ENCODE data around the gene LEPROT.

Gene LEPROT

DNA sequence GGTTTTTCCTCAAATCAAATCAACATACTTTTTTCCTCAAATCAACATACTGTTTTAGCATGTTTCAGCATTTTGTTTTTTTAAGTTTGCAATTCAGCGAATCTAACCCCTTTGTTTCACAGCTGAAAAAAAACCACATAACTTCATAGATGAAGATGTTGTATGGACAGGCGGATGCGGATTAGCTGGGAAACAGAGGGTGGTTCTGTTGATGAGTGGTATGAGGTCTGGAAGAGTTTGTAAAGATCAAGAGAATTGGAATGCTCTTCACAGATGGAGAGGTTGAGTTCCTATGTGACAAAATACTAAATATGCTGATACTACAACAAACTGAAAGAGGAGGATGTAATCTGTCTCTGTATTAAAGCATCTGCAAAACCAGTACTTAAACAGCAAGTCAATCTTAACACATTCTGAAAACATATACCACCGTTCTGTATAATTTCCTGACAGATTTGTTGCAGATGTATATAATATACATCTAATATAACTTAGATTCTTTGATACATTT, 10.6 kb upstream of the LEPROT start:
- no peak overlapping the region for H3K4me2 ChIP-seq (ENCODE audit: low read length)
- H3K9ac ChIP-seq: no peak overlapping the region
- no peaks in the 10 kb centered on the region for H3K79me2 ChIP-seq
- no peak overlapping the region for H3K4me3 ChIP-seq (ENCODE audit: low read depth, low read length)
- no peaks in the 10 kb centered on the region for H3K36me3 ChIP-seq (ENCODE audit: control insufficient read depth, insufficient read depth, low read length)
- TF ChIP-seq, protein P1, sequence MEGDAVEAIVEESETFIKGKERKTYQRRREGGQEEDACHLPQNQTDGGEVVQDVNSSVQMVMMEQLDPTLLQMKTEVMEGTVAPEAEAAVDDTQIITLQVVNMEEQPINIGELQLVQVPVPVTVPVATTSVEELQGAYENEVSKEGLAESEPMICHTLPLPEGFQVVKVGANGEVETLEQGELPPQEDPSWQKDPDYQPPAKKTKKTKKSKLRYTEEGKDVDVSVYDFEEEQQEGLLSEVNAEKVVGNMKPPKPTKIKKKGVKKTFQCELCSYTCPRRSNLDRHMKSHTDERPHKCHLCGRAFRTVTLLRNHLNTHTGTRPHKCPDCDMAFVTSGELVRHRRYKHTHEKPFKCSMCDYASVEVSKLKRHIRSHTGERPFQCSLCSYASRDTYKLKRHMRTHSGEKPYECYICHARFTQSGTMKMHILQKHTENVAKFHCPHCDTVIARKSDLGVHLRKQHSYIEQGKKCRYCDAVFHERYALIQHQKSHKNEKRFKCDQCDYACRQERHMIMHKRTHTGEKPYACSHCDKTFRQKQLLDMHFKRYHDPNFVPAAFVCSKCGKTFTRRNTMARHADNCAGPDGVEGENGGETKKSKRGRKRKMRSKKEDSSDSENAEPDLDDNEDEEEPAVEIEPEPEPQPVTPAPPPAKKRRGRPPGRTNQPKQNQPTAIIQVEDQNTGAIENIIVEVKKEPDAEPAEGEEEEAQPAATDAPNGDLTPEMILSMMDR (IDR thresholded peaks at IDR 0.05): no peak
- no peaks in the 10 kb centered on the region for H3K9me3 ChIP-seq (ENCODE audit: control insufficient read depth, low read length)
- H3K27ac ChIP-seq: no peak overlapping the region
- H3K4me1 ChIP-seq: no peaks in the 10 kb centered on the region
- H2AFZ ChIP-seq: no peak overlapping the region
- H3K27me3 ChIP-seq (ENCODE audit: control insufficient read depth, insufficient read depth, low read length): no peaks in the 10 kb centered on the region

DNA sequence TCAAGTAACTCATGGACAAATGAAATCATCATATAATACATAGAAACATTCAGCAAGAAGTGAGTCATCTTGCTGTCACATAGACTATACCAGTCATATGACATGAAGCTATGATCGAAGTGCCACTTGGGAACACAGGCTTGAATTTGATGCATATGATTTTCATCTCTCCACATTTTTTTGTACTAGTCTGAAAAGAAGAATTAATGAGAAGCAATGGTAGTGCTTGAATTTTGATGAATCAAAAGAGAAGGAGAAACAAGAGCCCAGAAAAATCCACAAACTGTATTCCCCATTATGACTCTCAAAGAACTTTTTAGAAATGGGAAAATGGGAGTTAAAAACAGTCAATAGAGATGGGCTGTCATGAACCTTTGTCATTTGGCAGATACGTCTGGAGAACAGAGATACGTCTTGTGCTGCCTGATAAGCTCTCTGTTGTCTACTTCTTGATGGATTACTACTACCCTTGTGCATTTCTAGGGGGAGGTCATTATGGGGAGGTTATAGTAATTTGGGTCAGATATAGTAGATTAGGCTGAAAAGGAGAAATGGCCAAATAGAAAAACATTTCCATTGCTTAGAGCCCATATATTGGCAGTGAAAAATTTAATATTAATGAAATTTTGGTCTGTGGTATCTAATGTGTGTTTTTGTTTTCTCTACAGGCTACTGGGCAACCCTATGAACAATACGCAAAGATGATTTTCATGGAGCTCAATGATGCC, 8.0 kb upstream of the LEPROT start:
- Histone ChIP-seq H2AFZ (no peak overlapping the region), H3K4me3 (ENCODE audit: low read depth, low read length) (no peak overlapping the region), H3K4me2 (ENCODE audit: low read length) (no peak overlapping the region), H3K9ac (no peak overlapping the region), H3K36me3 (ENCODE audit: control insufficient read depth, insufficient read depth, low read length) (no peaks in the 10 kb centered on the region), H3K27ac (no peak overlapping the region), H3K9me3 (ENCODE audit: control insufficient read depth, low read length) (no peaks in the 10 kb centered on the region), H3K79me2 (no peaks in the 10 kb centered on the region), H3K27me3 (ENCODE audit: control insufficient read depth, insufficient read depth, low read length) (no peaks in the 10 kb centered on the region), H3K4me1 (no peaks in the 10 kb centered on the region)
- TF ChIP-seq, protein P1 (IDR thresholded peaks at IDR 0.05): no peak

DNA sequence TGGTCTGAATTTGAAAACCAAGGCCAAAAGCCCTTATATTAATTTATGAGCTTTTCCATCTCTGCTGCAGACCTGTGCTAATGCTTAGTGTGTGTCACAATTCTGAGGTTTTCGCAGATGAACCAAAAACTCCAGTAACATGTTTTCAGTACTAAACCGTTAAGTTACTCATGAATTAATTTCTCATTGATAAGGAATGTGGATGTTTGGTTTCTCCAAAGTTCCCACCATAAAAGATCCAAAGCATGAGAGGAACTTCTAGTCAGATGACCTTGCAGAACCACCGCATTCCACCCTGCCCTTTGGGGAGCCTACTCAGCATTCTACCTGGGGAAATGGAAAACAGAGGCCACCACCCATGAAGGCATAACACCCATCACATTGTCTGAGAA, 7.5 kb upstream of the LEPROT start:
- Histone ChIP-seq H3K4me1 (no peaks in the 10 kb centered on the region), H3K9me3 (ENCODE audit: control insufficient read depth, low read length) (no peaks in the 10 kb centered on the region), H3K4me2 (ENCODE audit: low read length) (no peak overlapping the region), H3K4me3 (ENCODE audit: low read depth, low read length) (no peak overlapping the region), H3K9ac (no peak overlapping the region), H3K36me3 (ENCODE audit: control insufficient read depth, insufficient read depth, low read length) (no peaks in the 10 kb centered on the region), H3K27ac (no peak overlapping the region), H2AFZ (no peak overlapping the region), H3K79me2 (no peaks in the 10 kb centered on the region), H3K27me3 (ENCODE audit: control insufficient read depth, insufficient read depth, low read length) (no peaks in the 10 kb centered on the region)
- TF ChIP-seq, protein P1 (IDR thresholded peaks at IDR 0.05): no peak

DNA sequence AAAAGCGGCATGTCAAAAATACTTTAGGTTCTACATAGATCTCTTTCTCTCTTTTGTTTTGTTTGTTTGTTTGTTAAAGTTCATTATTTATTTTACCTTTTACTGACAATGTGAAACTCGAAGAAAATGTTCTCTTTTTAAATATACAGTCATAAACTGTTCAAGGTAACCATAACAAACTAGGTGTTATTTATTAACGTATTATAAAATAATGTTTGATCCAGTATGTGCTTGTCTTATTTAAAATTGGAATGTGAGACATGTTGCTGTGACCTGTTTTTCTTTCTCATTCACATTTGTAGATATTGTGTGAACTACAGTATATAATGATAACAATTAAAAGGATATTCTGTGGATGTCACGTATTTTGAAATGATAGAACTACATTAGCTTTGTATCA, 5.9 kb upstream of the LEPROT start:
- H3K4me3 ChIP-seq (ENCODE audit: low read depth, low read length): no peak overlapping the region
- H3K9me3 ChIP-seq (ENCODE audit: control insufficient read depth, low read length): no peaks in the 10 kb centered on the region
- no peak overlapping the region for H3K27ac ChIP-seq
- H3K79me2 ChIP-seq: no peaks in the 10 kb centered on the region
- no peaks in the 10 kb centered on the region for H3K36me3 ChIP-seq (ENCODE audit: control insufficient read depth, insufficient read depth, low read length)
- H3K9ac ChIP-seq: no peak overlapping the region
- H3K27me3 ChIP-seq (ENCODE audit: control insufficient read depth, insufficient read depth, low read length): no peaks in the 10 kb centered on the region
- H3K4me1 ChIP-seq: no peaks in the 10 kb centered on the region
- no peak overlapping the region for H3K4me2 ChIP-seq (ENCODE audit: low read length)
- TF ChIP-seq, protein P1 (IDR thresholded peaks at IDR 0.05): no peak
- no peak overlapping the region for H2AFZ ChIP-seq

DNA sequence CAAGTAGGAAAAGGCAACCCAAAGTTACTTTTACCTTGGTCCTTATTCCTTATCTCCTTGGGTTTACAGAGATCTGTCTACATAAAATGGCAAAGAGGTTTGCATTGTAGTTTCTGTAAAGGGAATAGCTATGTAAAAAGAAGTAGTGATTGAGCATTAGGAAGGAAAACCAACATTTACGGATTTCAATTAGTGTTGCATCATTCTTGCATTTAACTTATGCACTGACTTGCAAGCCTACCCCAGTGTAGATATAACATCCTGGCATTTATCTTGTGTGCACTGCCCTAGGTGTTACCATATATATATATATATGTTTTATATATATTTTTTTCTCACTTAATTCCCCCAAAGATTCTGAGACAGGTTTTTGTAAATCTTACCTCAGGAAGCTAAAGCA, 3.7 kb upstream of the LEPROT start:
- no peaks in the 10 kb centered on the region for H3K79me2 ChIP-seq
- no peak overlapping the region for H3K9ac ChIP-seq
- H2AFZ ChIP-seq: no peak overlapping the region
- no peaks in the 10 kb centered on the region for H3K36me3 ChIP-seq (ENCODE audit: control insufficient read depth, insufficient read depth, low read length)
- TF ChIP-seq, protein P1 (IDR thresholded peaks at IDR 0.05): no peak
- no peaks in the 10 kb centered on the region for H3K4me1 ChIP-seq
- H3K9me3 ChIP-seq (ENCODE audit: control insufficient read depth, low read length): no peaks in the 10 kb centered on the region
- H3K27me3 ChIP-seq (ENCODE audit: control insufficient read depth, insufficient read depth, low read length): no peaks in the 10 kb centered on the region
- H3K4me3 ChIP-seq (ENCODE audit: low read depth, low read length): no peak overlapping the region
- H3K4me2 ChIP-seq (ENCODE audit: low read length): no peak overlapping the region
- no peak overlapping the region for H3K27ac ChIP-seq
